Mammary epithelial cell (primary cell): ENCODE data around the gene FAF1.

ENCODE experiments used
- EZH2 ChIP-seq: IDR thresholded peaks from 2 replicates; pipeline ENCODE4 v1.6.1; 2012; ENCODE audit warnings: low read length, inconsistent platforms, borderline replicate concordance
- TF ChIP-seq, protein P1 (sequence below), 2 donors: IDR thresholded peaks in 1 of 2; conservative IDR thresholded peaks in 1 of 2; 2 replicates each; pipeline ENCODE4 v1.5.1; 2011 to 2012; ENCODE audit warnings: inconsistent platforms in 2 of 2, low read length in 2 of 2, mild to moderate bottlenecking in 2 of 2, control low read depth in 1 of 2, low read depth in 1 of 2; ENCODE audit not compliant: insufficient read depth in 1 of 2; ENCODE audit errors: extremely low read depth in 1 of 2

DNA sequence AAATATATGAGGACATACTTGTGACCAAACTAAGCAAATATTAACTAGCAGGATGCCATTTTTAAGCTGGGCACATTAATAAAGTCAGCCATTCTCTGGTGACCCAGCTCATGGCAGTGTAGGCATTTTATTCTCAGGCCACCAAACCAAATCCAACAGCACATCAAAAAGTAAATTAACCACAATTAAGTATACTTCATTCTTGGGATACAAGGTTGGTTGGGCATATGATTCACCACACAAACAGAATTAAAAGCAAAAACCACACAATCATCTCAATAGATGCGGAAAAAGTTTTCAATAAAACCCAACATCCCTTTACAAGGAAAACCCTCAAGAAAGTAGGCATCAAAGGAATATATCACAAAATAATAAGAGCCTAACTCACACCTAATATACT is 101.3 kb downstream of the FAF1 start:
- TF ChIP-seq, protein P1, sequence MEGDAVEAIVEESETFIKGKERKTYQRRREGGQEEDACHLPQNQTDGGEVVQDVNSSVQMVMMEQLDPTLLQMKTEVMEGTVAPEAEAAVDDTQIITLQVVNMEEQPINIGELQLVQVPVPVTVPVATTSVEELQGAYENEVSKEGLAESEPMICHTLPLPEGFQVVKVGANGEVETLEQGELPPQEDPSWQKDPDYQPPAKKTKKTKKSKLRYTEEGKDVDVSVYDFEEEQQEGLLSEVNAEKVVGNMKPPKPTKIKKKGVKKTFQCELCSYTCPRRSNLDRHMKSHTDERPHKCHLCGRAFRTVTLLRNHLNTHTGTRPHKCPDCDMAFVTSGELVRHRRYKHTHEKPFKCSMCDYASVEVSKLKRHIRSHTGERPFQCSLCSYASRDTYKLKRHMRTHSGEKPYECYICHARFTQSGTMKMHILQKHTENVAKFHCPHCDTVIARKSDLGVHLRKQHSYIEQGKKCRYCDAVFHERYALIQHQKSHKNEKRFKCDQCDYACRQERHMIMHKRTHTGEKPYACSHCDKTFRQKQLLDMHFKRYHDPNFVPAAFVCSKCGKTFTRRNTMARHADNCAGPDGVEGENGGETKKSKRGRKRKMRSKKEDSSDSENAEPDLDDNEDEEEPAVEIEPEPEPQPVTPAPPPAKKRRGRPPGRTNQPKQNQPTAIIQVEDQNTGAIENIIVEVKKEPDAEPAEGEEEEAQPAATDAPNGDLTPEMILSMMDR (conservative IDR thresholded peaks at IDR 0.05 in 1 of 2, IDR thresholded peaks at IDR 0.05 in 1 of 2; ENCODE audit: extremely low read depth in 1 of 2, insufficient read depth in 1 of 2, low read depth in 1 of 2, low read length in 2 of 2) = no peak
- TF ChIP-seq EZH2 = no peak
